Osteocyte (in vitro differentiated cells): ENCODE measurements around the gene KRTAP2-3. TPM values are rescaled to one million over a fixed set of nuclear protein-coding genes. Genes with fewer than 3 reads are reported as not detected.
"Not testable (repeated sequence)": the region's sequence is repeated elsewhere in the genome, so short reads cannot be mapped to it uniquely, and the experiment has no call there.

Experiments
- DNase-seq: peaks from one replicate; pipeline ENCODE4 v3.0.0; 2021; ENCODE audit warnings: mixed read lengths; ENCODE audit not compliant: unreplicated experiment; ENCODE audit errors: extremely low spot score
- H3K27ac Mint-ChIP-seq: one replicate; pipeline ENCODE4 v1.8.0; 2021; ENCODE audit warnings: mild to moderate bottlenecking, mixed read lengths; ENCODE audit not compliant: unreplicated experiment
- H3K27me3 Mint-ChIP-seq: one replicate; pipeline ENCODE4 v1.8.0; 2021; ENCODE audit warnings: mixed read lengths; ENCODE audit not compliant: unreplicated experiment
- H3K36me3 Mint-ChIP-seq: one replicate; pipeline ENCODE4 v1.8.0; 2021; ENCODE audit warnings: mixed read lengths; ENCODE audit not compliant: unreplicated experiment
- H3K4me1 Mint-ChIP-seq: one replicate; pipeline ENCODE4 v1.8.0; 2021; ENCODE audit warnings: mixed read lengths; ENCODE audit not compliant: unreplicated experiment
- H3K4me3 Mint-ChIP-seq: one replicate; pipeline ENCODE4 v1.8.0; 2021; ENCODE audit warnings: mild to moderate bottlenecking, moderate library complexity, mixed read lengths; ENCODE audit not compliant: unreplicated experiment
- H3K9me3 Mint-ChIP-seq: one replicate; pipeline ENCODE4 v1.8.0; 2021; ENCODE audit warnings: mixed read lengths; ENCODE audit not compliant: unreplicated experiment
- CTCF ChIP-seq: fragments of 200-600 bp; sonication (generic); IDR thresholded peaks from 2 replicates; pipeline ENCODE4 v1.5.0; 2021; ENCODE audit warnings: antibody characterized with exemption, mild to moderate bottlenecking, moderate library complexity
- total RNA-seq: library from RNA; stranded (reverse); gene quantifications from 2 replicates; pipeline ENCODE4 v1.2.1, GENCODE V29; 2021

KRTAP2-3 gene
- total RNA-seq, 1 donor from 2014 or later: not detected

GRCh38 chr17:41083427-41083826 lies 23.5 kb upstream of the KRTAP2-3 start:
- not testable (repeated sequence) for H3K9me3 Mint-ChIP-seq, H3K27ac Mint-ChIP-seq, H3K27me3 Mint-ChIP-seq, DNase-seq, H3K36me3 Mint-ChIP-seq, H3K4me3 Mint-ChIP-seq
- peaks cover 23% of the 10 kb centered on the region for H3K4me1 Mint-ChIP-seq

GRCh38 chr17:41082626-41083025 lies 22.7 kb upstream of the KRTAP2-3 start:
- H3K4me3 Mint-ChIP-seq: no peak overlapping the region
- no peak for DNase-seq
- no peaks in the 10 kb centered on the region for H3K36me3 Mint-ChIP-seq
- no peaks in the 10 kb centered on the region for H3K9me3 Mint-ChIP-seq
- peak overlapping the region; percentile 53 for H3K27ac Mint-ChIP-seq
- peaks cover 23% of the 10 kb centered on the region for H3K4me1 Mint-ChIP-seq
- H3K27me3 Mint-ChIP-seq: no peaks in the 10 kb centered on the region
- TF ChIP-seq CTCF: no peak

GRCh38 chr17:41076788-41077187 lies 16.9 kb upstream of the KRTAP2-3 start:
- no peaks in the 10 kb centered on the region for H3K36me3 Mint-ChIP-seq
- H3K9me3 Mint-ChIP-seq: peaks cover 3% of the 10 kb centered on the region
- no peak overlapping the region for H3K4me3 Mint-ChIP-seq
- no peak overlapping the region for H3K27ac Mint-ChIP-seq
- no peak for TF ChIP-seq CTCF
- no peaks in the 10 kb centered on the region for H3K4me1 Mint-ChIP-seq
- no peaks in the 10 kb centered on the region for H3K27me3 Mint-ChIP-seq
- no peak for DNase-seq

- Mint-ChIP-seq H3K4me3 (no peak overlapping the region), H3K36me3 (no peaks in the 10 kb centered on the region), H3K27me3 (no peaks in the 10 kb centered on the region)
Observed at GRCh38 chr17:41073676-41074075, 13.8 kb upstream of the KRTAP2-3 start.

GRCh38 chr17:41071606-41072360 lies 11.9 kb upstream of the KRTAP2-3 start:
- no peaks in the 10 kb centered on the region for H3K9me3 Mint-ChIP-seq
- no peaks in the 10 kb centered on the region for H3K36me3 Mint-ChIP-seq
- no peak for TF ChIP-seq CTCF
- no peaks in the 10 kb centered on the region for H3K27me3 Mint-ChIP-seq
- peaks cover 5% of the 10 kb centered on the region for H3K4me1 Mint-ChIP-seq
- DNase-seq: no peak
- no peak overlapping the region for H3K4me3 Mint-ChIP-seq
- H3K27ac Mint-ChIP-seq: no peak overlapping the region

More at GRCh38 chr17:41073676-41074075, 13.8 kb upstream of the KRTAP2-3 start:
- Mint-ChIP-seq H3K9me3 (peaks cover 3% of the 10 kb centered on the region), H3K4me1 (no peaks in the 10 kb centered on the region), H3K27ac (no peak overlapping the region)
- DNase-seq: no peak
- no peak for TF ChIP-seq CTCF
